ENCODE results near the gene TAPBPL.
"Not testable (repeated sequence)": the region's sequence is repeated elsewhere in the genome, so short reads cannot be mapped to it uniquely, and the experiment has no call there.

The TAPBPL gene

DNA sequence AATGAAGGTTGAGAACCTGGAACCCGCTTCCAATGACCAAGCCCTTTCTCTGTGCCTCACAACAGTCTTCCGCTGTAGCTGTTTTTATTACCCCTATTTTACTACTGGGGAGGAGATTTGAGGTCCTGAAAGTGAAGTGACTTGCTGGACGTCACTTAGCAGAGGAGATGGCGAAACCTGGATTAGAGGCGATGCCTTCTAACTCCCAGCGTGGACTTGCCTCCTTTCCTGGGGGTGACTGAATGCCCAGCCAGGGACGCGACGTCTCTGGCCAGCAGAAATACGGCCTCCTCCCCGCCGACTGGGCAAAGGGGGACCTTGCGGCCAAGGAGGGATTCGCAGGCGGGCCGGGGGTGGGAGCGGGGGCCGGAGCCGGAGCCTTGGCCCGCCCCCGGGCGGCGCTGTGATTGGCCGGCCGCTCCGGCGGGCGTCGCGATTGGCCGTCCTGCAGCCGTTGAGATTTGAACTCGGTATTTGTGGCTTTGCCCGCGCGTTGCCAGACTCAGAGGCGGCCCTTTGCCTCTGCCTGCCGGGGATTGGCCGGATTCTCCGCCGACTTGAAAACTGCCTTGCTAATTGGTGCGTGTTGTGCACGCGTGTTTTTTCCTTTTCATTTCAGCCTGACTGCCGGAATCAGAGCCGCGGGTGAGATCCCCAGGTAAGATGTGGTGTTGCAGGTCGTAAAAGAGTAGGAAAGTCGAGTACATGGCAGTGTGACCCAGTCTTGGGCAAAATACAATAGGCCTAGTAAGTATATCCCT is 41.8 kb downstream of the TAPBPL start, which contains the start of gene NCAPD2:
NCAPD2 (plus strand) TSS at position 606 of the 761 bp plus-strand sequence. CDS start 997 bp downstream, outside the sequence.
- peak; percentile 97 for DNase-seq

DNA sequence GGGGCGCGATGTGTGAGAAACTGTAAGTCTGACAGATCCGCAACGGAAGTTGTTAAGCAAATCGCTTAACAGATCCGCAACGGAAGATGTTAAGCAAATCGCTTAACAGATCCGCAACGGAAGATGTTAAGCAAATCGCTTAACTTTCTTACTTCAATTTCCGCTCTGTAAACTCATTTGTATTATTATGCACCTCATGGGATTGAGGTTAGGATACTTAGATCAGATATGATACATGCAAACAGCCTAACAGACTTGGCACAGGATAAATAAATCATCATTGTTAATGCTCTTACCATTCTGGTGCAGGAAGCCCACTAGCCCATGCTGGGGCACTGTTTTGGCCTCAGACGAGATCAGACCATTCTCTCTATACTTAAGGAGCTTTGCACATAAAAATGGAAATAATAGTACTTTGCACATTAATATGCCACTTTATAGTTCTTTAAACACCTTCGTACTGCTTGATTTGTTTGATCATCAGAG is 42.5 kb downstream of the TAPBPL start:
- DNase-seq, result no peak

DNA sequence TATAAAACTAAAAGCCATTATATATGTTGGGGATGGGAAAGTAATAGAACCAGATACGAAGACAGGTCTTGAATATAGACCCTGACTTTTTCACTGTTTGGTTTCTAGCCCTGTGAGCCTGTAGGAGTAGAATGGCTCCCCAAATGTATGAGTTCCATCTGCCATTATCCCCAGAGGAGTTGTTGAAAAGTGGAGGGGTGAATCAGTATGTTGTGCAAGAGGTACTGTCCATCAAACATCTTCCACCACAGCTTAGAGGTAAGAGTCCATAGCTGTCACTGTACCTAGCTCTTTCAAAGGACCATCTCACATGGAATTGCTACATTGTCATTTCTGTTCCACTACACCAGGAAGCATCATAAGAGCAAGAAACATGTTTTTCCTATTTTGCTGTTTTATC is 43.1 kb downstream of the TAPBPL start:
- no peak for DNase-seq

DNA sequence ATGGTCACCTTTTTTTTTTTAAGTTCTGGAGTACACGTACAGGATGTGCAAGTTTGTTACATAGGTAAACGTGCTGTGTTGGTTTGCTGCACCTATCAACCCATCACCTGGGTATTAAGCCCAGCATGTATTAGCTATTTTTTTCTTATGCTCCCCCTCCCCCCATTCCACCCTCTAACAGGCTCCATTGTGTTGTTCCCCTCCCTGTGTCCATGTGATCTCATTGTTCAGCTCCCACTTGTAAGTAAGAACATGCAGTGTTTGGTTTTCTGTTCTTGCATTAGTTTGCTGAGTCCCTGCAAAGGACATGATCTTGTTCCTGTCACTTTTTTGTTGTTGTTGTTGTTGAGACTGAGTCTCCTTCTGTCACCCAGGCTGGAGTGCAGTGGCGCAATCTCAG is 45.4 kb downstream of the TAPBPL start:
- not testable (repeated sequence) for DNase-seq

DNA sequence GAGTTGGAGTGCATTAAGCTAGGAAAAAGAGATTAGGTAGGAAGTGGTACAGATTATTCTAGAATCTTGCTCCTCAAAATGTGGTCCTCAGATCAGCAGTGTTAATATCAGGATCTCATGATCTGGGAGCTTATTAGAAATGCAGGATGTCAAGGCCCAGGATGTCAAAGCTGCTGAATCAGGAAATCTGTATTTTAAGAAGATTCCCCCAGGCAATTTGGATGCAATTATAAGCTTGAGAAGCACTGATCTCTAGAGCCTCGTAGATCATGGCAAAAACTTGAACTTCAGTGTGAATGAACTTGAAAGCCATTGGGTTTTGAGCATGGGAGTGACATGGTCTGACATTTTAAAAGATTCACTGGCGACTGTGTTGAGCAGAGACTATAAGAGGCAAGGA is 48.6 kb downstream of the TAPBPL start:
- DNase-seq, result no peak

DNA sequence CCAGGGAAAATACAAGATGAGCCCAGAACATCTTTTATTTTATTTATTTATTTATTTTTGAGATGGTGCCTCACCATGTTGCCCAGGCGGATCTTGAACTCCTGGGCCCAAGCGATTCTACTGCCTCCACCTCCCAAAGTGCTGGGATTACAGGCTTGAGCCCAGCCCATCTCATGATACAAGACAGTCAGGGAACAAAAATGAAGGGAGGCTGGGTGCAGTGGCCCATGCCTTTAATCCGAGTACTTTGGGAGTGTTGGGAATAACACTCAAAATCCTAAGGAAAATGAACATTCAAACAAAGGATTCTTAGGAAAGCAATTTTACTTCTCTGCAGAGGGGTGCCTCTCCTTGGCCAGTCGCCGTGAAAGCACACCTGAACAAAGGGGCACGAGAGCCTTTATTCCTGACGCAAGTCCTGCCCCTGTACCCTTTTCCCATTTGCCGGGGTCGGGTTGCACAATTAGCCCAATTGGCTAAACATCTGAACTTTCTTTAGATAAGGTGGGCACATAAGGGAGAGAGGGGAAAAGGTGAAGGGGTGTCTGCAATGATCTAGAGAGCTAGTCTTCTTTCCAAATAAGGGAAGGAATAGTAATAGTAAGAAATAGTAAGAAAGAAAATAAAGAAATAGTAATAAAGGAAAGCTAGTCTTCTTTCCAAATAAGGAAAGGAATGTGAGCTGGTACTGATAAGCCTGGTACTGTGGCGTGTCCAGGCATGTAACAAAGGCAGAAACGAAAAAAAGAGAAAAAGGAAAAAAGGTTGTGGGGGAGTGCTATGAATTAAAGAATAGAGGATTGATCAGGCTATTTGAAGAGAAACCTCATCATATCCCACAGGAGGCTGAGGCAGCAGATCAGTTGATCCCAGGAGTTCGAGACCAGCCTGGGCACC is 55.5 kb downstream of the TAPBPL start:
- peak; percentile 20 for DNase-seq

DNA sequence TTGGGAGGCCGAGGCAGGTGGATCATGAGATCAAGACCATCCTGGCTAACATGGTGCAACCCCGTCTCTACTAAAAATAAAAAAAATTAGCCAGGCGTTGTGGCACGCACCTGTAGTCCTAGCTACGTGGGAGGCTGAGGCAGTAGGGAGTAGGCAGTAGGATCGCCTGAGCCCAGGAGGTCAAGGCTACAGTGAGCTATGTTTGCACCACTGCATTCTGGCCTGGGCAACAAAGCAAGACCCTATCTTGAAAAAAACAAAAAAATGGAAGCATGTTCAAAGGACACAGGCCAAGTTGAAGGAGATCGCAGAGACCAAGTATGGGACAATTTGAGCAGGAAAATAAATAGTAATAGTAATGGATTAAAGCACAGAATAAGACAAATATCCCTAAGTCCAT is 56.2 kb downstream of the TAPBPL start:
- no peak for DNase-seq

All from fibroblast of skin of right biceps (primary cell).